GM19239 (cell line): ENCODE results near the gene BIK.
"Not testable (repeated sequence)": the region's sequence is repeated elsewhere in the genome, so short reads cannot be mapped to it uniquely, and the experiment has no call there.

Experiments
- DNase-seq: peaks from one replicate; pipeline ENCODE4 v3.0.0; 2011; ENCODE audit warnings: low spot score; ENCODE audit not compliant: insufficient read length
- FAIRE-seq: peaks from 2 replicates; lab custom pipeline; 2011; peaks lifted over from hg19 to GRCh38; lab: Jason Lieb, UNC

BIK gene

DNA sequence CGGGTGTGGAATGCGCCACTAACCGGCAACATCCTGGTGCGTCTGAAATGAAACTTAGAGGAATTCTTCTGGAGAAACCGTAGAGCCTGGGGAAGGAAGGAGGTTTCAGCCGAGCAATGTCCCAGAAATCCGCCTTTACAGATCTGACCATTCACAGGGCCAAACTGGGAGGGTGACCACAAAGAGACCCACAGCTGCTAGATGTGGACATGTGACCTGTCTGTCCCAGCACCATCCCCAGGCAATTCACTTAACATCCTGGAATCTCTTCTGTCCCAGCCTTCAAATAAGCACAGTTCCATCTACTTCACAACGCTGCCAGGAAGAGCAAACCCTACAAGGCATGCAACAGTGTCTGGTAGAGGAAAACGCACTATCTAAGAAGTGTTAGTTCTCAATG lies 22.9 kb downstream of the BIK start:
- no peak for DNase-seq
- no peak for FAIRE-seq

DNA sequence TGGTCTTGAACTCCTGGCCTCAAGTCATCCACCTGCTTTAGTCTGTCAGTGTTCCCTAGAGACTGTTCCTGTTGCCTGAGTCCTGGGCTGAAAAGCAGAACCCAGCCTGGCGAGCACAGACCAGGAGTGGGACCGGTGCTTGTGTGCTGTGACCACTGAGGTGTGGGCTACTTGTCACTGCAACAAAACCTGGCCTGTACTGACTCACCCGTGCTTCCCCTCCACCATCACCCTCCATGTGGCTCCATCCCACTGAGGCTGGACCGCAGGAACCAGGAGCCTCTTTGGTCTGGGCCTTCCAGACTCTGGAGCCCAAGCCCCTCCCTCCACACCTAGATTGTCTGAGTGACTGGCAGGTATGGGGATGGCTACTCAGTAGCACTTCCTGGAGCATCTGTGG lies 24.0 kb downstream of the BIK start:
- FAIRE-seq (no peak), DNase-seq (no peak)

DNA sequence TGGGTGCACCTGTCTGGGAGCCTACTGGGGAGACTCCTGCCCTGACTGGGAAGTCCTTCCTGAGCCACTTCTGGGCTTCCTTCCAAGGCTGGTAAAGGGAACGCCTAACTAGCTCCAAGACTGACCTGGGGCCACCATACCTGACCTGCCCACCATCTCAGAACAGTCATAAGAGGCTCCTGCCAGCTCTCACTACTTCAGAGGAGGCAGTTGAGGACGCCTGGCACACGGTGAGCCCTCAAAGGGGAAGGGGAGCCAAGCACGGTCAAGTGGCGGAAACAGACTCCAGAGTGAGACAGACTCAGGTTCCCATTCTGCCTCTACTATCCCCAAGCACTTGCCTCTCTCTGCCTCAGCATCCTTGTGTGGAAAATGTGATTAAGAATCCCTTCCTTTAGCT lies 25.0 kb downstream of the BIK start:
- FAIRE-seq (no peak), DNase-seq (no peak)

DNA sequence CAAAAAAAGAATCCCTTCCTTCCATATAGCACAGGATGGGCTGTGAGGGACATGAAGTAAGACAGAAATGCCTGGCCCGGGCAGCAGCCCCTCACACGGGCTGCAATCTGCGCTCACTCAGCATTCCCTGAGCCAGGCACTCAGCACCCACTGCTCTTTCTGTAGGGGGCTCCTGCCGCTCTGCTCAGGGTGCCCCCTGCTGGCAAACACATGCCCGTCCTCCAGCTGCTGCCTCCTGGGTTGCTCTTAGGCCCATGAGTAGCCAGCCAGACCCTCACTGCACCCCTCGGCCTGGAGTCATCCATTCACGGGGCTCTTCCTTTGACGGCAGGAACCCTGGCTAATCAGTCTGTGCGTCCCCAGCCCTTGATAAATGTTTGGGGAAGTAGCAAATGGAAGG lies 25.7 kb downstream of the BIK start:
- DNase-seq (no peak), FAIRE-seq (peak; percentile 72)

DNA sequence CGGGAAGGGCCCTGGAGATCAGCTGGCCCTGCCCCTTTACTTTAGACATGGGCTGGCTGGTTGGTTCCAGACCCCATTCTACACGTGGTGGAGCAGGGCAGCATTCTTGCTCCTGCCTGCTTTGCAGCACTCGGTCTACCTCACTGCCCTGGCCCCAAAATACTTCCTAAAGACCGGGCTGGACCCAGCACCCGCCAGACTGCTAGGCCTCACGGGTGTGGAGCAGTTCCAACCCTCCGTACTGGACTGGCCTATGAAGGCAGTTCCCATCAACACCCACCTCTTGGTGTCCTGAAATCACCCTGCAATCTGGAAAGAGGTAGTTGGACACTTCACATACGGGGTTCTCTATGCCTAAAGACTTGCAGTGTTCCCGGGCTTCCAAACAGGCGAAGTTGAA lies 26.3 kb downstream of the BIK start:
- FAIRE-seq: no peak

DNA sequence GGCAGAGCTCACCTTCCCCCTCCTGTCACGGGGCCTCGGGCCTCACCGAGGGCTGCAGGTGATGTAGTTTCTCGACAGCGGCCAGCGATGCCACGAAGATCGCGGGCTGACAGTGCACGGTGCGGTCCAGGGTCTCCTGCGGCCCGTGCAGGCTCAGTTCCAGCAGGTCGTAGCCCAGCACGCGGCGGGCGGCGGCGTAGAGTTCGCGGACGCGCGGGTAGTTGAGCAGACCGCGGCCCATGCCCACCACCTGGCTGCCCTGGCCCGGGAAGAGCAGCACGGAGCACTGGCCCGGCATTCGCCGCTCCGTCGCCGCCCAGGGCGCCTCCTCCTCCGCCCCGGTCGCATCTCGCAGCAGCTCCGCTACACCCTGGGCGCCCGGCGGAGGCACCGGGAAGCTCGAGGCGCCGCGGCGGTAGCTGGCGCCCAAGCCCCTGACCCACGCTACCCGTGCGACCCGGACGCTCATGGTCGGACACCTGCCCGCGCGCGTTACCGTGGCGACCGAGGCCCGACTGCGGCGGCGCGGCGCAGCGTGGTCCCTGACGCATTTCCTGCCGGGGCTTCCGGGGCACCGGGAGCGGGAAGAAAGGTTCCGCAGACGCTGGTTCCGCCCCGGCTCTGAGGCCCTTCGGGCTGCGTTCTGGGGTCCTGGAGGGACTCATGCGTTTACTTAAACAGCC lies 32.5 kb downstream of the BIK start, which contains the start of gene MCAT:
TSS of gene MCAT (minus strand) at position 519 of the 683 bp plus-strand sequence. CDS start at position 469, 50 bp downstream.
- FAIRE-seq (peak; percentile 94), DNase-seq (peak; percentile 87)

More for the DNA sequence above, 26.3 kb downstream of the BIK start:
- no peak for DNase-seq

DNA sequence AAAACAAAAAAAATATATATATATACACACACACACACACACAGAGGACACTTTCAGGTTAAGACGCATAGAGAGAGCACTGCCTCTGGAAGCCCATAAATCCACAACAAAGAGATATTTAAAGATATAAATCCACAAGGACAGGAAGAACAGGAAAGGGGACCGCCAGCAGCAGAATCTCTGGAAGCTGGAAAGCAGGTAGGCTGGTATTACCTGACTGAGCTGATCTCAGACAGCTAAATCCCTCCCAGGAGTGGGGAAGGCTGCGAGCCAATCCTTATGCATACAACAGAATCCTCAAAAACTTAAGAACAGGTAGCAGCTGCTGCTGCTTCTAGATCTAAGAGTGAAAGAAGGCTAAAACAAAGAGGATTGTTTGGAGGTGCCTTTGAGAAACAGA lies 34.4 kb downstream of the BIK start:
- DNase-seq: no peak
- FAIRE-seq: no peak

DNA sequence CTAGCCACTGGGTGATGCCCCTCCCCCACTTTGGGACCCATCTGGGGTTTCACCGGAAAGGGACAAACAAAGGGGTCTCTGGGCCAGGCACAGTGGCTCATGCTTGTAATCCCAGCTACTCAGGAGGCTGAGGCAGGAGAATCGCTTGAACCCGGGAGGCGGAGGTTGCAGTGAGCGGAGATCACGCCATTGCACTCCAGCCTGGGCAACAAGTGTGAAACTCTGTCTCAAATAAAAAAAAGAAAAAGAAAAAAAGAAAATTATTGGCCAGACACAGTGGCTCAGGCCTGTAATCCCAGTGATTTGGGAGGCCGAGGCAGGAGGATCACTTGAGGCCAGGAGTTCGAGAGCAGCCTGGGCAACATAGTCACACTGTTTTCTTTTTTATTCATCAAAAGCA lies 34.8 kb downstream of the BIK start:
- not testable (repeated sequence) for DNase-seq, FAIRE-seq

DNA sequence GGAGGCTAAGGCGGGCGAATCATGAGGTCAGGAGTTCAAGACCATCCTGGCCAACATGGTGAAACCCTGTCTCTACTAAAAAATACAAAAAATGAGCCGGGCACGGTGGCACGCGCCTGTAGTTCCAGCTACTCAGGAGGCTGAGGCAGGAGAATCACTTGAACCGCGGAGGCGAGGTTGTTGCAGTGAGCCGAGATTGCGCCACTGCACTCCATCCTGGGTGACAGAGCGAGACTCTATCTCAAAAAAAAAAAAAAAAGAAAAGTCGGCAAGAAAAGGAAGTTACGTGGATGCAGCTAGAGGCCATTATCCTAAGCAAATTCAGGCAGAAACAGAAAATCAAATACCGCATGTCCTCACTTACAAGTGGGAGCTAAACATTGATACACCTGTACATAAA lies 35.8 kb downstream of the BIK start:
- FAIRE-seq, DNase-seq: not testable (repeated sequence)

DNA sequence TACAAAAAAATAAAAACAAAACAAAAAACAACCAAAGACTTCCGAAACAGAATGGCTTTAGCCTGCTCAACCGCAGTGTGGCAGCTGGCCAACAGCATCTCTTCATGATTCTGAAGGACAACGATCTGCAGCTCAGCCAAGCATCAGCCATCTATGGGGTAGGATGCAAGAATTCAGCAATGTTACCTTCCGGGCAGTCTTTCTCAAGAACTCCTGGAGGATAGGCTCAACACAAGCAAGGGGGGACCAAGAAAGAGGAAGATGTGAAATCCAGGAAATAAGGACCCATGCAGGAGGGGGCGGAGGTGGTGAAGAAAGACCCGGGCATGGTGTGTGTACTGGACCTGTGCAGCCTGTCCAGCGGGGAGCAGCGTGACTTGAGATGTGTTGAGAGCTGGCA lies 37.3 kb downstream of the BIK start:
- peak; percentile 62 for DNase-seq

DNA sequence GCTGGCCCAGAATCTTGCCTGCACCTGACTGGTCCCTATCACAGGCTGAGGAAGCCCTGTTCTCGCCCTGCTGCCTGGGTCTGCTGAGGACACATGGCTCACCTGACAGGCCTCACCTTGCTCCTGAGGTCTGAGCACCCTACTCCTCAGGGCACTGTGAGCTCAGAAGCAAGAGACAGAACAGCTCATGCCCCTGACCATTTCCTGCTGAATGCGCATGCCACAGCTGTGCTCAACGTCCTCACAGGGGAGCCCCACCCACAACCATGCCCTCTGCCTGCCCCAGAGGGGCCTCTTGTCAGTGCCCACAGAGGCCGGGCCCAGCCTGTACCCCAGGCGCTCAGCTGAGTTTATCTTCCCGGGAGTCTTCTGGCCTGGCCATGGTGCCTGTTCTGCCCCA lies 38.0 kb downstream of the BIK start:
- FAIRE-seq (no peak), DNase-seq (no peak)

More for the DNA sequence above, 37.3 kb downstream of the BIK start:
- FAIRE-seq: peak; percentile 95

DNA sequence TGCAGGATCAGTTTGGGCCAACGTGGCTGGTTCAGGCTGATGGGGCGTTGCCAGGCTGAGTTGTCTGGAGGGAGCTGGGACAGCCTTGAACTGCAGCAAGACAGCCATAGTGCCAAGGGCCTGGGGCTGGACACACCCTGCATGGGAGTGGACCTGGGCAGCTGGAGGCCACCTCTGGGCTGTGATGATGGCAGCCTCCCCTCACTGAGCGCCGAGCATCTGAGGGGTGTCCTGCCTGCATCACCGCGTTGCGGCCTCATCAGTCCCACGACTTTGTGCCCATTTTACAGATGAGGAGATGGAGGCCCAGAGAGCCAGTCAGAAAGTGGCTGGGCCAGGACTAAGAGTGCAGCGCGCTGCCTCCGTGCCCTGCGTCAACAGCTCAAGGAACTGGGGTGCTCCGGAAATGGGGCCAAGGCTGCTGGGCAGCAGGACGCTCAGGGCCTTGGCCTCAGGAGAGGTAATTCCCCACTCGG lies 40.2 kb downstream of the BIK start:
- FAIRE-seq: no peak

DNA sequence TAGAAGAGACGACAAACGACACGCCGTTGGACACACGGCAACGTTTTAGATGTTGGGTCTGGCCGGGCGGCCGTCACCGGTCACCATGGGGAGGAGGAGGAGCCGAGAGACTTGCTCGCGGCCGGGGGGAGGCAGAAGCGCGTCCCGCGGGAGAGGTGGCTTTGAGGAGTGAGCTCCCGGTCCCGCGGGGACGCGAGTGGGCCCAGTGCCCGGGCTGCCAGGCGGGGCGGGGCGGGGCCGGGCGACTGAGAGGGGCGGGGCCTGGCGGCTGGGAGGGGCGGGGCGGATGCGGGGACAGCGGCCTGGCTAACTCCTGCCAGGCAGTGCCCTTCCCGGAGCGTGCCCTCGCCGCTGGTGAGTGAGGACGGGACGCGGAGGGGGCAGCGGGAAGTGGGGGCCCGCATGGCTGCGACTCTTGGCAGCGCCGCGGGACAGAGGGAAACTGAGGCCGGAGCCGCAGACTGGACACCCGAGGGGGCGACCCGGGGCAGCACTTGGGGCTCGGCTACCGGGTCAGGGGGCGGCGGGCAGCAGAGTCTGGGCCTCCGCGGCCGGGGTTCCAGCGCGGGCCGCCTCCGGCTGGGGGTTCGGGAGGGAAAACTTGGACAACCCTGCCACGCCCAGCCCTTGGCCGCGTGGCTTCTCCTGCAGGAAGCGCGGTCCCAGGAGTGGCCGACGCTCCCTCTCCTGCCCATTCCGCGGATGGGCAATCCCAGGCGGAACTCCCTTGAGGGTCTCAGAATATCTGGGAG lies 40.9 kb downstream of the BIK start, which contains the start of gene TSPO:
TSS of gene TSPO (plus strand) at position 309 of the 752 bp plus-strand sequence. CDS start 7,680 bp downstream, outside the sequence.
- FAIRE-seq: no peak
- DNase-seq: peak; percentile 59

More for the DNA sequence above, 40.2 kb downstream of the BIK start:
- no peak for DNase-seq

DNA sequence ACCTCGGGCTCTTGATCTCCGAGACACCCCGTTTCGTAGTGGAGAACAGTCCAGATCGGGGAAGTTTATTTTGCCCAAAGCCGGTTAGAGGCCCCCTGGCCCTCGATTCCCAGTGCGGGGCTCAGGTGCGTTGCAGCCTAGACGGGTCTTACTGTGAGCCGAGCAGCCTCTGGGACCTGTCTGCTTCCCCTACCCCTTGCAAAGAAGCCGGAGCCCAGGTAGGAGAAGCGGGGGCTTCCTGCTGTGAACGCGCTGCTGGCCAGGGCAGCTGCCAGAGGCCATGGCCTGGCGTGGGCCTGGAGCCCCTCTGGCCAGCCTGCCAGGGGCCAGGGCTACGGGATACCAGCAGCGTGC lies 41.4 kb downstream of the BIK start:
- FAIRE-seq: peak; percentile 51
- no peak for DNase-seq

DNA sequence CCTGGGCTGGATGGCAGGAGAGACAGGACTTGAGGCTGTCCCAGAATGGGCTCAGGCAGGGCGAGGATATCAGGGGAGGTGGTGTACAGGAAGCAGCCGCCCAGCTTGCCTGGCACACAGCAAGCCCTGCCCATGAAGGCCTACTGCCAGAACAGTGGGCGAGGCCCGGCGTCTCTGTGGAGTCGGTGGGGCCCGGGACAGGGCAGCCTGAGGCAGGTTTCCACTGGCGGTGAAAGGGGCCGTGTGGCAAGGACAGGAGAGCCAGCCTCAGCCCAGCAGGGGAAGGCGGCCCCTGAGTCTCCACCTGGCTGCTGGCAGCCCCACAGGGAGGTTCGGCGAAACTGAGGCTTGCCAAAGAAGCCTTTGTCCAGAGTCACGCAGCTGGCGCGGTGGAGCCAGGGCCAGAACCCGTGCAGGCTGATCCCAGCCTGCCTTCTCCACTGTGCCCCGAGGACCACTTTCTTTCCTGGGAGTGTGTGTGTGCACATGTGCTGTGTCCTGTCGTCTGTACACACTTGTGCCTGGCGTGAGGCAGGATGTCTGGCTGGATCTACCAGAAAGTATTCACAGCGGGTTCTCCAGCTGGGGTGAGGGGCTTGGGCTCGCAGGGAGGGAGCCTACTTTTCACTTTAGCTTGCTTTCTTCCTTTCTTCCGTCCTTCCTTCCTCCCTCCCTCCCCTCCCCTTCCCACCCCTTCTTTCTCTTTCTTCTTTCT lies 42.0 kb downstream of the BIK start:
- peak; percentile 91 for FAIRE-seq
- peak; percentile 50 for DNase-seq

DNA sequence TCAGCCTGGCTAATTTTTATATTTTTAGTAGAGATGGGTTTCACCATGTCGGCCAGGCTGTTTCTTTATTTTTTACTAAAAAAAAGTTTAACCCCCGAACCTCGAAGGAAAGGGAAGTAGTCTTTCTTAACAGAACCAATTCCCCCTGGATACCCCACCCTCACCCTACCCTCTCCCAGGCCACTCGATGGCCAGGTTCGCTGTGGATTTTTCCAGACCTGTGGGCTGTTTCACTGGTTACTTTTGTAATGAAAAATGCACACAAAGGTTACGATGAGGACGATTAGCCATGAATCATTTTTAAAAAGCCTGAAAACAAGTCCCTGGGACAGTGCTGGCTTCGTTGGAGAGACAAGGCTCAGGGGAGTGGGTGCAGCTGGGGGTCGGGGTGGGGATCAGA lies 43.3 kb downstream of the BIK start:
- DNase-seq: no peak
- FAIRE-seq: no peak

DNA sequence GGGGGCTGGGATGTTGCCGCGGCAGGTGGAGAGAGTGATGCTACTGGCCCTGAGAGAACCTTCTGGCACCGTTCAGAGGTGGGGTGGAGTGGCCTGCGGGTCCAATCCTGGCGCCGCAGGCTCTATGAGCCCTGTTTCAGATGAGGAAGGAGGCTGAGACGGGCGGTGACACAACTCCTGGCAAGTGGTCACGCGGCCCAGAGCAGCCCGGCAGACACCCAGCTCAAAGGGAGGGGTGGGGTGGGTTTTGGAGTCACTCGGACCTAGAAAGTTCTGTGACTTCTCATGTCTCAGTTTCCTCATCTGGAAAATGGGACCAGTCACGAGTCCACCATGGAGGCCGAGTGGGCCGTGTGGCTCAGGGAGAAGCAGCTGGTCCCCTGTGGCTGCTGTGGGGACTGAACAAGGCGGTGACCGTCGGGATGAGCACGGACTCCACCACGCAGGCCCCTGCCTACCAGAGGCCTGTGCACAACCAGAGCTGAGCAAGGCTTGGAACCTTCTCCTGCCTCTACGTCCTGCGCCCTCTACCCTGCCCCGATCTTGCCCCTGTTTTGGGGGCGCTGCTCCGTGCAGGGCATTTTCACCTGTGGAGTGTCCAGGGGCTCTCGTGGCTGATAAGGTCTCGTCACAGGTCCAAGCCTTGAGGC lies 44.5 kb downstream of the BIK start:
- DNase-seq (no peak), FAIRE-seq (no peak)

DNA sequence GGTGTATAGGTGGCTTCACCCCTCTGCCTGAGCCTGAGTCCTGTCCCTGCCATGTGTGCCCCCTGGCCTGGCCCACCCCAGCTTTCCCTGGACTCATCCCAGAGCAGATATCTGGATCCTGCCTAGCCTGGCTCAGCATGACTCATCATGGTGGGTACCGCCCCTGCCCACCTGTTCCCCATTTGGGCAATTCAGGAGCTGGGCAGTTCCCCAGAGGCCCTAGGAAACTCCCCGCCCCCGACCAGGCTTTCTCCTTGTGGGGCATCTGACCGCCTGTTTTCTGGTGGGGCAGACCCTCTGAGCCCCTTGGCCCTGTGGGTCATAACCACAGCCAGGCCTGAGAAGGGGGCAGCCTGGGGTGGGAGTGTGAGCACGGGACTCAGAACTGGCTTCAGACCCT lies 45.2 kb downstream of the BIK start:
- DNase-seq (no peak), FAIRE-seq (no peak)

DNA sequence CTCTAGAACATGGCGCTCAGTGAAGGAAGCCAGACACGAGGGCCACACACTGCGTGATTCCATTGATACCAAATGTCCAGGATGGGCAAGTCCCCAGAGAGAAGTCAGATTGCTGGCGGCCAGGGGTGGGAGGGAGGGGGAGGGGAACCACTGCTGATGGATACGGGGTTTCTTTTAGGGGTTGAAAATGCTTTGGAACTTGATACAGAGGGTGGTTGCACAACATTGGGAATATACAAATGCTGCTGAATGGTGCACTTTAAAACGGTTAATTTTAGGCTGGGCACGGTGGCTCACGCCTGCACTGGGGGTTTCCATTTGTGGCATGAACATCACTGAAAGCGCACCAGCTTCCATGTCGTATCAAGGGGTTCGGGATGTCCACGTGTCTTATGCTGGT lies 45.9 kb downstream of the BIK start:
- FAIRE-seq: no peak
- DNase-seq: no peak

DNA sequence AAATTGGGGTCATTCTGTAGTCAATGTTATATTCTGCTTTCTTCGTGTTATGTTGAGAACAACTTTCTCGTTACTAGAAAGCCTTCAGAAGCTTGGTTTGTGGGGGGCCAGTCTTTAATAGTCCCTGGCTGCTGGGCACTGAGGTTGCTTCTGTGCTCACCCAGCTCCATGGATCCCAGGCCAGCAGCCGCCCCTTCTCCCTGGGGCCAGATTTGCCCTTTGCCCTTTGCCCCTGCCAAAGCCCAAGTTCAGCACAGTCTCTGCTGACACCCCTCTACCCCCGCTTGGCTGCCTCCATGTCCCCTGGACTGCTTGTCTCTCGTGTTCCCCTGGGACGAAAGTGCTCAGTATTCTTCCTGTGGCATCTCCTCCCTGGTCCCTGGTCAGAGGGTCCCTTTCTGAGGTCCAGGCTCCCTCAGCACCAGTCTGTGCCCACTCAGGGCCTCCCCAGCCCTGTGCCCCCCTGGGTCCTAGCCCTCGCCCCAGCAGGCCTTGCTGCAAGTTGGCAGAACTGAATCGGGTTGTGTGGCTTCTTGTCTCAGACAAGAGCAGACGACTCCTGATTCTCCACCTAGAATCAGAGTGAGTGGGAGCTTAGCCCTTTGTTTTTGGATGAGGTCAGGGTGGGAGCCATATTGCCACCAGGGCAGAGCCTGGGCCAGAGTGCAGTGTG lies 47.5 kb downstream of the BIK start:
- FAIRE-seq (no peak), DNase-seq (no peak)
